ENCODE data around the gene GIT2.
A peak's percentile ranks its signal among the peaks of the same experiment; 100 is the strongest.
"Not testable (repeated sequence)": the region's sequence is repeated elsewhere in the genome, so short reads cannot be mapped to it uniquely, and the experiment has no call there.

Gene GIT2

DNA sequence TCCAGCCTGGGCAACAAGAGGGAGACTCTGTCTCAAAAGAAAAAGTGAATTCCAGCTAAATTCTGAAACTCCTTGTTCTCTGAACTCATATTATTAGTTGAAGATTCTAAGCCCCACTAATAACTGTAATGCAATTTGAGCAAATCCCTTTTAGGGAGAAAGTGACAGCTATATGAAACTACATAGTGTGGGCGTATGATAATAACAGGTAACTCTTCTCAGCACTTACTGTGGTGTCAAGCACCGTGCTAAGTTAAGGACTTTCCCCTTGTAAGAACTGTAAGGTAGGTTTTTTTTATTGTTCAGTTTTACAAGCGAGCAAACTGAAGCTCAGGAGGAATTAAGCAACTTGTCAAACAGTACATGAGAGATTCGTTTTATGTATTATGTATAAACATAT is 8.4 kb upstream of the GIT2 start:
- DNase-seq (ENCODE audit: low read depth) = no peak

DNA sequence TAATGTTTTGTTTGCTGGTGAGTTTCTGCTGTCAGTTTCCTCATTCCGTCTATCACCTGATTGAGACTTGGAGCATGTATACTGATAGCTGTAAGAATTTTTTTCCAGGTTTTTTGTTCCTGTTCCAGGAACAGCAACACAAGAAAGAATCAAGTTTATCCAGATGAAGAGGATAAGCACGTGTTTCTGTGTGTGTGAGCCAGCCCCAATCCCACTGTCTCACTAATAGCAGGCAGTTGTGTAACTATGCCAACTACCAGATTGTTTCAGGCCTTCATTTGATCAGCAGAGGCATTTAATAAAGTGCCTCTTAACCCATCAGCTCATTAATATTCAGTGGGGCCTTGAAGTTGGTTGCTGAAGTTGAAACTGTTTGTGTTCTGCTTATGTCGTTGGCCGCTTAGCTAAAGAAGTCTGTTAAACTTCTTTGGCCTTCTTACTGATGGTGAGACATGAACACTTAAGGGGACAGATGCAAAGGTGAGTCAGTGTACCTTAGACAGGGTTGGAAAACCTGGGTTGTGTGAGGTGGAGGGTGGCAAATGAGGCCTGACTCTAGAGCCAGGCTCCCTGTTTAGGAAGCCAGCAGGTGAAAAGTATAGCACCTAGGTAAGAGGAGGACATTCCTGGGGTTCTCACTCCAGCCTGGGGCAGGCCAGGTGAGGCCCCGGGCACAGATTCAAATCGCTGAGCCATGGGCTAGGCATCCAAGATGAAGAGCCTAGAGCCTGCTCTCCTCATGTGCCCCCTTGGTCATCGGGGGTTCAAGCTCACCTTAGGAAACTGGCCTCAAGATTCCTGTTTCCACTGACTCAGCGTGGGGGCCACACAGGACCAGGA is 6.7 kb upstream of the GIT2 start:
- DNase-seq (ENCODE audit: low read depth) = no peak

DNA sequence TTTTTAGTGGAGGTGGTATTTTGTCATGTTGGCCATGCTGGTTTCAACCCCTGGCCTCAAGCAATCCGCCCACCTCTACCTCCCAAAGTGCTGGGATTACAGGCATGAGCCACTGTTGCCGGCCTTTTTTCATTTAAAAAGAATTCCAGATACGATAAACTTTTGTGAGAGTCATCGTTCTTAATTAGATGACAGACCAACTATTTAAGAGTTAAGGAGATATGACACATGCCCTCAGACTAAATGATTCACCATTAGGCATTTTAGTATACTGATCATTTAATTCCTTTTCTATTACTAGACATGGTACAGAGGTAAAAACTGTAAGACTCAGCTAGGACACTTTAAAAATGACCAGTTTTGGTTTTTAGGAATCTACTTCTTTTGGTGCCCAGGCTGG is 5.4 kb upstream of the GIT2 start:
- DNase-seq (ENCODE audit: low read depth) = no peak

DNA sequence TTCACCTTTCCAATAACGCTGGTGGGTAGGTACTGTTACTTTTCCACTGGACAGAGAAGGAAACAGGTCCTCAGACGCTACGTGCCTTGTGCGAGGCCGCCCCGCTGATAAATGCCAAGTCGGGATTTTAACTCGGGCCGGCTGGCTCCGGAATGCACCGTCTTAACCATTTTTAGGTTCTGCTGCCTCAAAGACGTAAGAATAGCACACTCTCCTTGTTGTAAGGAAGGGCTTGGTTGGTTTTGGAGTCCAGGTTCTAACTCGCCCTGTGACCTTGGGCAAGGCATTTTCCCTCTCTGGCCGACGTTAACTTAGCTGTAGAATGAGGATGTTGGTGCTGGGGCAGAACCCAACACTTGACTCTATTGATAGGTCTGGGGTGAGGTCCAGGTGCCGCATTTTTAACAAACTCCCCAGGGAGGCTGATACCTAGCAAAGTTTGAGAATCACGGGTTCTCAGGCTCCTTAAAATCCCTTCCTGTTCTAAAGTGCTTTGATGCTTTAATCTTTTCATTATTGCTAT is 3.9 kb upstream of the GIT2 start:
- DNase-seq (ENCODE audit: low read depth) = no peak

DNA sequence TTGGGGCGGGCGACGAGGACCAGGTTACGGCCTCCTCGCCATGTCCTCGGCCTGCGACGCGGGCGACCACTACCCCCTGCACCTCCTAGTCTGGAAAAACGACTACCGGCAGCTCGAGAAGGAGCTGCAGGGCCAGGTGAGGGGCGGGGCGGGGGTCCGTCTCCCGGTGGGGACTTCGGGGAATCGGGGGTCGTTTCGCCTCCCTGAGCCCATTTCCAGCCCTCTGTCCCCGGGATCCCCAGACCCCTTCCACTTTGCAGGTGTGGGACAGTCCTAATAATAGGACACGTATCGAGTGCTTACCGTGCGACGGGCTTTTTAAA is 3.4 kb upstream of the GIT2 start:
- DNase-seq (ENCODE audit: low read depth) = no peak

DNA sequence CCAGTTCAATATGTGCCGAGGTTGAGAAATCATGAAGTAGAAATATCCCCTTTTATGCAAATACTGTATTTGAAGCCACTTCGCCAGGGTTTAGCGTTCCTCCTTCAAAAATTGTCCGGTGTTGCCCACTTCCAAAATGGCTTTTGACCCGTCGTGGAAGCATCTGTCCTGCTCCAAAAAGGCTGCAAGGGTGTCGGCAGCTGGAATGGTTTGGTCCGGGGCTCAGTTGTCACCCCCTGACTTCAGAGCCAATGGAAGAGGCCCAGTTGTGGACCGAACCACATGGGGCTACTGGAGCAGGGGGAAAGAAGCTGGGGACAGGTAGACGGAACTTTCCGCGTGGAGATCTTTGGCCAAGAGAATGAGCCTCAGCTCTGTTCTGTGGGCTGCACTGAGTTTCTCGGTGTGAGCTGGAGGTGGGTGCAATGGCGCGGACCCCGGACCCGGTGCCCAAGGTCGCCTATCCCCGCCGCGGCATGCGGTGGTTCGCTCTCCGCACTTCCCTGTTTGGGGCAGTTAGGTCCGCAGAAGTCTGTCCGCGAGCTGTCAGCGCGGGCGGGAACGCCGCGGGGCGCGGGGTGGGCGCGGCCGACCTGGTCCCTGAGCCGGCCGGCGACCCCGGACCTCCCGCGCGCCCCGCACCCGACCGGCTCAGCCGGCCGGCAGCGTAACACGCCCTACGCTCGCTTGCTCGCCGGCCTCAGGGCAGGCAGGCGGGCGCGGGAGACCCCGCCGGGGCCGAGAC is 2.9 kb upstream of the GIT2 start, which contains the start of gene ANKRD13A:
Gene ANKRD13A (plus strand): TSS at position 527 of the 745 bp plus-strand sequence. CDS start 259 bp downstream, outside the sequence.
- peak; percentile 70 for DNase-seq (ENCODE audit: low read depth)

DNA sequence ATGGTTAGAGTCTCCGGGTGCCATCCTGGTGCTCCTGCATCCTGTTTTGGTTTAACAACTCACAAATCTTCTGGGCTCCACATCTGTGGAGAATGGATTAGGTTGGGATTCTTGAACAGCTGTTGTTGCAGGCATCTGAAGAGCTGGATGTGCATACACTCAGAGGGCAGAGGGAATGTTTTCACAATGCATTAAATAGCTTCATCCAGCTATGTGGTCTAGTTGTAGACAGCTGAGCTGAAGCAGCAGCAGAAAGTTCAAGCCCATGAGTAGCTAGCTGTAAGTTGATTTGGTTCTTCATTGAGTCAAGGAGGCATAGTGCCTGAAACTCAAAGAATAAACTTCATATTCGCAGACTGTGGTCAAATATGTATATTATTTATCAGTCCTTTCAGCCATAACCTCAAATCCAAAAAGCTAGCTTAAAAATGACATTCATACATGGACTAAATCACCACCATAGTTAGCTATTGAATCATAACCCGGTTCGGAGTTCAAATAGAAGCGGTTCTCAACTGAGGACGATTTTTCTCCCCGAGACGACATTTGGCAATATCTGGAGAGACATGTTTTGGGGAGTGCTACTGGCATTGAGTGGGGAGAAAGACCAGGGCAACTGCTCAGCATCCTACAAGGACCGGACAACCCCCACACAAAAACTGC is 2.2 kb upstream of the GIT2 start:
- no peak for DNase-seq (ENCODE audit: low read depth)

DNA sequence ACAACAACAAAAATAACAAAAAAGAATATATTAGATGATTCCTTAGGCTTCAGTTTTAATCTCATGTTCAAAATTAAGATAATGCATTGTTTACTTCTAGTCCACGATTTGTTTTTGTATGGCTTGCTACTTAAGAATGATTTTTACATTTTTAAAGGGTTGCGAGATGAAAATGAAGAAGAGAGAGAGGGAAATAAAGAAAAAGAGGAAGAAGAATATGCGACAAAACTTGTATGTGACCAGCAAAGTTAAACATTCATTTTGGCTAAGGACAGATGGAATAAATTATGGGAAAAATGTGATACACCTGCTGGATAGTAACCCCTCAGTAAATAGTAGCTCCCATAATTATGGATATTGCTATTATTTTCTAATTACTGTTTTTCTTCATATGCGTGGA is 1.2 kb upstream of the GIT2 start:
- no peak for DNase-seq (ENCODE audit: low read depth)

DNA sequence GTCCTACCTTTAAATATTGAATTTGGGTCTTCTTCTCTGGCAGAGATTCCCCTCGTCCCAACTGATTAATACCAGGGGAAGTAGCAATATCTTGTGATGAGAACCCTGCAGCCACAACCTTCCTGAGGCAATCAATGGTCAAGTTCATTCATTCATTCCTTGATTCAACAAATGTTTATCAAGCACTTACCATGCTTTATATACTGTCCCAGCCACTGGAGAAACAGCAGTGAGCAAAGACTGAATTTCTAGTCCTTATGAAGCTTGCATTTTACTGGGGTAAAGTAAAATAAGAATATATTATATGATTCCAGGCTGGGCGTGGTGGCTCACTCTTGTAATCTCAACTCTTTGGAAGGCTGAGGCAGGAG is 300 bp upstream of the GIT2 start:
- no peak for DNase-seq (ENCODE audit: low read depth)

DNA sequence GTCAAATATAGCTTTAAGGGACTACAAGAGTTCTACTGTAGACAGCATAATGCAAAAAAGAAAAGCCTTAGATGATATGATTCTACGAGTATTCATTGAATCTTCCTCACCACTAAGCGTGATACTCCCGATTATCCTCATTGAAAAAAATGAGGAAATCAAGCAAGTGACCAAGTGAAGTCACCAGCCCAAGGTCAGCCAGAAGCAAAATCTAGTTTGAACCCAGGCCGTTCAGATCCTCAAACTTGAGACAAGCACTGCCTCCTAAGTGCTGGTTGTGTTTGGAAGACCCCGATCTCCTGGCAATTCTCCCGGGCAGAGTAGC is 845 bp downstream of the GIT2 start:
- DNase-seq (ENCODE audit: low read depth) = no peak

DNA sequence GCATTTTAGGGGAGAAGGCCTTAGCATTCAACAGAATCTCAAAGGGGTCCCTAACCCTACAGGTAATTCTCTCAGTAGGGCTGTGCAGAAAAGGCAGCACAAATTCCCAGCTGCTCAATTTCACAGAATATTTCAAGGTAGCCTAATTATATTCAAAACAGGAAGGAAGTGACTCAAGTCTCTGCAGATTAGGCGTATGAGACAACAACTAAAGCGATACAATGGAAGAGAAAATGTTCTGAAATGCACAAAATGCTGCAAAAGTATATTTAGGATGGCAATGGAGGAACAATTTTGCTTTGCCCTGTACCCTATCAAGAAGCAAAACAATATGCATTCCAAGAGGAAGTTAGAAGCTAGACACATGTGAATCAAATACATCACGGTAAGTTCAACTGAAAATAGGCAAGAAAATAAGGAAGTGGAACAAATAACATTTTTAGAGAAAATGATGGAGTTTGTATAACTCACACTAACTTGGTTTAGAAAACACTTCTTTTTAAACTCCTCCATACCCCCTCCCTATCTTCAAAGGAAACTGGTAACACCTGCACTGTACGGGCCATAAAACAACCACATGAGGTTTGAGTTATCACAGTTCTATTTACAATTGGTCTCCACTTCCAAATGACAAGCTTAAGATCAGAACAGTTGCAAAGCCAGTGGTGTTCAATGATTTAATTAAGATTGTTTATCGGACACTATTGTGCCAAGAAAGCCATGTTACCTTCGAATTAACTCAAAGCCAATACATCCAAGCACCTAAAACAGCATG is 1.6 kb downstream of the GIT2 start:
- no peak for DNase-seq (ENCODE audit: low read depth)

DNA sequence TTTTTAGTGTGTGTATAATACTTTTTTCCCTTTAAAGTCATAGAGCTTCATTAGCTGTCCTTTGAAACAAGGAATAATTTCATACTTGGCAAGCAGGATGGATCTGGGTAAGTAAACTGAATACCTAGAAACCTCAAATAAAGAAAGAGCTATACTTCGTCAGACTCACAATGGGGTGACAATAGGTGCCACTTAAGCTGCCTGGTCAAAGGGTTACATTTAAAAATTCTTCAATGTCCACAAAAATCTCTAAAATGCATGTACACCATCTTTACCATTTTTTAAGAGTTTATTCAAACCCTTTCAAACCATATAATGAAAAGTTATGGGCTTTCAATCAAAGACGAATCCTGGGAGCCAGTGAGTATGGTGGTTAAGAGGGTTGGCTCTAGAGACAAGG is 3.1 kb downstream of the GIT2 start:
- DNase-seq (ENCODE audit: low read depth) = no peak

DNA sequence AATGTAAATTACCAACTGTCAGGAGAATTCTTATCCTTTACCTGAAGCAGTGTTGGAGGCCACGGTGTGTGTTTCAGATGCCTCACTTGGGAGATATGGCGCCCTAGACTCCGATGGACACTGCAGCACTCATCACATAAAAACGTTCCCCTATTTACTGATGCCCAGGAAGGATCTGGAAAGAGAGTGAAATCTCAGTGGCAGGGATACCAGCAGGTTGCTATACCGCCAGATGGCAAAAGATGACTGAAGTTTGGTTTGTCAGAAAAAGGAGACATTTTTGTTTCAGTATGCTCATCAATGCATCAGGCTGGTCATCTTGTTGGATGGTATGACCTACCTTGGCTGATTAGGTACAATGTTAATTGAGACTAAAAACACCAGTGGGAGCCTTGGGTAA is 4.6 kb downstream of the GIT2 start:
- no peak for DNase-seq (ENCODE audit: low read depth)

DNA sequence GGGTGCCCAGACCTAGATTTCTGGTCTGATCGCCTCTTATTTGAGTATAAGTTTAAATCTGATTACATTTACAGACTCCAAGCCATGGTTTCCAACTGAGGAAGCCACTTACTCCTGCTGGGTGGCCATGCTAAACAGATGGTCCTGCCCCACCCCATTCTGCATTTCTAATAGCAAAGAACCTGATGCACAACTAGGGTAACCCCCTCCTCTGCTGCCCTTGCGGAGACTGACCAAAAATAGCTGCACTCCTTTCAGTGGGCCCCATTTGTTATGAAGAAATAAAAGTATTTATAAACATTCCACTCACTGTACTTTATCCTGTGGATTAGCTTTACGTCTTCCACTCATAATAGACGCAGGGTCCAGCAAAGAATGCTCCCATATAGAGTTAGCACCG is 6.8 kb downstream of the GIT2 start:
- DNase-seq (ENCODE audit: low read depth) = no peak

DNA sequence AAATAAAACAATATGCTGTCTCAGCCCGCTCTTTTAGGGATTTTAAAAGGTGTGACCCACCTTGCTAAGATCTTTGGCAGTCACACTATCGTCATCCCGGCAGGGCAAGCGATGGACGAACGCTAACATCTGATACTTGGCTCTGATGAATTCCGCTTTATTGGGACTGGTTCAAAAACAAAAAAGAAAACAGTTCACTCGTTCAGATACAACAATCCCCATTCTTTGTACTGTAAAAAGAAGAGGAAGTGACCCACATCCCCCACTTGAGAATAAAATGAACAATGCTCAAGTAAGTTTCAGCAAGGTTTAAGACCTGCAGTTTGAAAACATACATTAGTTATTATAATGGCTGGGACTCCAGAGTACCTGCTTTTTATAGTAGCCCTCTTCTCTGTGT is 7.3 kb downstream of the GIT2 start:
- DNase-seq (ENCODE audit: low read depth) = no peak

DNA sequence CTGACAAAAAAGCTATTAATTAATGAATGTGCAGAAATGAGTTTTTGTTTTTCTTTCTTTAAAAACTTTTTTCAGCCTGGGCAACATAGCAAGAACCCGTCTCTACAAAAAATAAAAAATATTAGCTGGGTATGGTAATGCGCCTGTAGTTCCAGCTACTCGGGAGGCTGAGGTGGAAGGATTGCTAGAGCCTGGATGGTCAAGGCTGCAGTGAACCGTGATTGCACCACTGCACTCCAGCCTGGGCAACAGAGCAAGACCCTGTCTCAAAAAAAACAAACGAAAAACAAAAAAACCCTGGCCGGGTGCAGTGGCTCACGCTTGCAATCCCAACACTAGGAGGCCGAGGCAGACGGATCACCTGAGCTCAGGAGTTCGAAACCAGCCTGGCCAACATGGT is 7.9 kb downstream of the GIT2 start:
- DNase-seq (ENCODE audit: low read depth) = no peak

DNA sequence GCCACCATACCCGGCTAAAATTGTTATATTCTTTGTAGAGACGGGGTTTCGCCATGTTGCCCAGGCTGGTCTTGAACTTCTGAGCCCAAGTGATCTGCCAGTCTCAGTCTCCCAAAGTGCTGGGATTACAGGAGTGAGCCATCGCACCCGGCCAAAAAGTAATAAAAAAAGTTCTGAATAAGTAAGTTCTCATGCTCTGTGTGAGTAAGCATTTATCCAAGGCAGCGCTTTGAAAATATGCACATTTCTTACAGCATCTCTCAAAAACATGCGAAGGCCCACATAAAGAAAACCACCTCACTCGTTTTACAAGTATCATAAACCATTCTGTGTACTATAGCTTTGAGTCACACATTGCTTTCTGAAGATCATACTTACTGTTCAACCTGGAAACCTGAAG is 8.6 kb downstream of the GIT2 start:
- no peak for DNase-seq (ENCODE audit: low read depth)

DNA sequence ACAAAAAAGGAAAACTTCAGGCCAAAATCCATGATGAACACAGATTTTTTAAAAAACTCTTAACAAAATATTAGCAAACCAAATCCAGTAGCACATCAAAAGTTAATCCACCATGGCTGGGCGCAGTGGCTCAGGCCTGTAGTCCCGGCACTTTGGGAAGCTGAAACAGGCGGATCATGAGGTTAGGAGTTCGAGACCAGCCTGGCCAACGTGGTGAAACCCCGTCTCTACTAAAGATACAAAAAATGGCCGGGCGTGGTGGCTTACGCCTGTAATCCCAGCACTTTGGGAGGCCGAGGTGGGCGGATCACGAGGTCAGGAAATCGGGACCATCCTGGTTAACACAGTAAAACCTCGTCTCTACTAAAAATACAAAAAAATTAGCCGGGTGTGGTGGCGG is 9.9 kb downstream of the GIT2 start:
- not testable (repeated sequence) for DNase-seq (ENCODE audit: low read depth)

DNA sequence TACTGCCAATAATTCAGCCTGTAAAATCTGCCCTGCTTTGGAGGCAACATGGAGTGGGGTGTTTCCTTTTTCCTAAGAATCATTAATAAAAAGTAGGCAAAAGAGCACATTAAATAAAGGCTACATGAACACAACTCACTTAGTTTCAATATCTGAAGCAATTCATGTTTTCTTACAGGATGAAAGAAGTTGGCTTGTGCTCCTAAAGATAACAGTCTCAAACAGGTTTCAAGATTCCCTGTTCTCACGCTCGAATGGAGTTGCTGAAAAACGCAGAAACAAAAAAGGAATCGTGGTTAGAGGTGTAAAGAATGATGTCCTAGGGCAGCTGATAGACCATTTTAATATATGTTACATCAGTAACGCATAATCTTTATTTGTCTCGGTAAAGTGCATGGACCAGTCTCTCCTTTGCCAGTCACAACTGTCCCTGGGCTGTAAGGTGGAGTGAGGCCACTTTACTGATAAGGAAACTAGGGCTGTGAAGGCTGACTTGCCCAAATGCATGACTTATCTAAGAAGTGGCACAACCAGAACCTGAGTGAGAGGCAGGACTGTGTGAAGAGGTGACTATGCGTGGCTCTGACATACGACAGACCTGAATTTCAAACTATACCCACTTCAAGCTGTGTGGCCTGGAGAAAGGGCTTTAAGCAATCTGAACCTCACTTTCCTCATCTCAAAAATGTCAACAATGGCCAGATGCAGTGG is 12.6 kb downstream of the GIT2 start:
- no peak for DNase-seq (ENCODE audit: low read depth)

DNA sequence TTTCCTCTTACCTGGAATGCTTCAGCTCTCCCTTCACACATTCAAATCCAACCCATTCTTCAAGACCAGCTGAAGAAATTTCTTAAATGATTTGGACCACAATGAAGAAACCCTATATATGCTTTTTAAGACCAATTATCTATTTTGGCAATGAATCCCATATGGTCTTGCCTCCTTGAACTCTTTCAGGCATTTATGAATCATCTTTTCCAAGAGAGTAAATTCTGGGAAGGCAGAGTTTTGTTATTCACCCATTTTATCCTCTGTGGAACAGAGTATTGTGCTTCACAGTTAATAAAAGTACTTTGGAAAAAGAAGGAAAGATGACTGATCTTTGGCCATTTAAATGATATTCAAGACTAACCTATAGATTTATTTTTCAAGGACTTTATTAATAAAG is 14.0 kb downstream of the GIT2 start:
- no peak for DNase-seq (ENCODE audit: low read depth)

DNA sequence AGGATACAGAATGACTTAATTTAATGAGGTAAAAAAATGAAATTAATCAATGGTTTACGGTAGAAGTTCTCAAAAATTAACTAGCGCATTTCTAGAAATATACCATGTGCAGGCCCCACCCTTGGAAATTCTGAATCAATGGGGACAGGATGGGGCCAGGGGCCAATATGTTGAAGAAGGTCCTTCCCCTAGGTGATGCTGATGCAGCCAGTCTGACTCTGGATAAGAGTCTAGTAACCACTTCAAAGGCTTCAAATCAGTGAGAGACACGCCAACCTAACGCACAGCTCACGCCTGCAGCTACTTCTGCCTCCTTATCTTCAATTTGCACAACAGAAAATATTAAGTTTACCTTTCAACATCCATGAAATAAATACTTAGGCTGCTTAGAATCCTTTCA is 14.9 kb downstream of the GIT2 start:
- DNase-seq (ENCODE audit: low read depth) = peak; percentile 19

DNA sequence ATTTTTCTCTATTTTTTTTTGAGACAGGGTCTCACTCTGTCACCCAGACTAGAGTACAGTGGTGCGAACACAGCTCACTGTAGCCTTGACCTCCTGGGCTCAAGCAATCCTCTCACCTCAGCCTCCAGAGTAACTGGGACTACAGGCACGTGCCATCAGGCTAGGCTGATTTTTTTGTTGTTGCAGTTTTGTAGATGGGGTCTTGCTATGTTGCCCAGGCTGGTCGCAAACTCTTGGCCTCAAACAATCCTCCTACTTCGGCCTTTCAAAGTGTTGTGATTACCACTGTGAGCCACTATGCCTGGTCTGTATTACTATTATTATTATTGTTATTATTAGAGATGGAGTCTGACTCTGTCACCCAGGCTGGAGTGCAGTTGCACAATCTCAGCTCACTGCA is 23.3 kb downstream of the GIT2 start:
- DNase-seq (ENCODE audit: low read depth) = no peak
